22Rv1 (cell line): Measurements from ENCODE around the gene TTLL6.
"Not testable (repeated sequence)": the region's sequence is repeated elsewhere in the genome, so short reads cannot be mapped to it uniquely, and the experiment has no call there.

Experiments used
- CTCF ChIP-seq: fragments of 450-650 bp; IDR thresholded peaks from 2 replicates; pipeline ENCODE4 v1.5.1; 2017; ENCODE audit warnings: mild to moderate bottlenecking
- ZFX ChIP-seq: fragments of 450-650 bp; IDR thresholded peaks from 2 replicates; pipeline ENCODE4 v1.6.1; 2017; ENCODE audit warnings: antibody characterized with exemption, borderline replicate concordance

GRCh38 chr17:48837458-48837857 lies 20.4 kb upstream of the TTLL6 start:
- TF ChIP-seq CTCF, ZFX: not testable (repeated sequence)
